ENCODE results near the gene ASIC1.

Gene ASIC1

GRCh38 chr12:50049254-50050118 is 7.9 kb upstream of the ASIC1 start:
- no peak overlapping the region for H3K4me3 ChIP-seq (replicated peaks; ENCODE audit: low read depth, low read length)
- no peak for TF ChIP-seq CTCF (IDR thresholded peaks at IDR 0.05; ENCODE audit: low read length, missing control alignments)
- no peak for DNase-seq (ENCODE audit: low read depth)

GRCh38 chr12:50050119-50050385 is 7.3 kb upstream of the ASIC1 start:
- no peak for TF ChIP-seq CTCF (IDR thresholded peaks at IDR 0.05; ENCODE audit: low read length, missing control alignments)
- peak overlapping the region; percentile 19 for H3K4me3 ChIP-seq (replicated peaks; ENCODE audit: low read depth, low read length)
- DNase-seq (ENCODE audit: low read depth), result no peak

GRCh38 chr12:50050410-50051098 is 6.8 kb upstream of the ASIC1 start:
- DNase-seq (ENCODE audit: low read depth), result peak; percentile 90
- peak overlapping the region; percentile 19 for H3K4me3 ChIP-seq (replicated peaks; ENCODE audit: low read depth, low read length)
- no peak for TF ChIP-seq CTCF (IDR thresholded peaks at IDR 0.05; ENCODE audit: low read length, missing control alignments)

GRCh38 chr12:50051101-50051806 is 6.1 kb upstream of the ASIC1 start:
- no peak for TF ChIP-seq CTCF (IDR thresholded peaks at IDR 0.05; ENCODE audit: low read length, missing control alignments)
- DNase-seq (ENCODE audit: low read depth), result no peak
- no peak overlapping the region for H3K4me3 ChIP-seq (replicated peaks; ENCODE audit: low read depth, low read length)

GRCh38 chr12:50052544-50052943 is 4.9 kb upstream of the ASIC1 start:
- TF ChIP-seq CTCF (IDR thresholded peaks at IDR 0.05; ENCODE audit: low read length, missing control alignments), result no peak
- no peak overlapping the region for H3K4me3 ChIP-seq (replicated peaks; ENCODE audit: low read depth, low read length)
- DNase-seq (ENCODE audit: low read depth), result no peak

GRCh38 chr12:50052964-50053363 is 4.4 kb upstream of the ASIC1 start:
- no peak overlapping the region for H3K4me3 ChIP-seq (replicated peaks; ENCODE audit: low read depth, low read length)
- no peak for DNase-seq (ENCODE audit: low read depth)
- no peak for TF ChIP-seq CTCF (IDR thresholded peaks at IDR 0.05; ENCODE audit: low read length, missing control alignments)
